Hepatocyte (in vitro differentiated cells): ENCODE results near the gene LEMD1. TPM values are rescaled to one million over a fixed set of nuclear protein-coding genes. Genes with fewer than 3 reads are reported as not detected.
A peak's percentile ranks its signal among the peaks of the same experiment; 100 is the strongest.

Experiments
- DNase-seq: peaks from one replicate; pipeline ENCODE4 v3.0.0-alpha.2; 2016; ENCODE audit warnings: low spot score
- H2AFZ ChIP-seq: fragments of 200-600 bp; sonication (generic); 2 replicates; pipeline ENCODE4 v1.6.0; 2016; ENCODE audit warnings: antibody characterized with exemption, mild to moderate bottlenecking
- H3K27ac ChIP-seq: fragments of 200-600 bp; sonication (generic); 2 replicates; pipeline ENCODE4 v1.5.1; 2016; ENCODE audit warnings: mild to moderate bottlenecking
- H3K27me3 ChIP-seq: fragments of 200-600 bp; sonication (generic); 2 replicates; pipeline ENCODE4 v1.6.1; 2016
- H3K36me3 ChIP-seq: fragments of 200-600 bp; sonication (generic); replicated peaks from 2 replicates; pipeline ENCODE4 v1.5.1; 2016; ENCODE audit warnings: low read depth; ENCODE audit not compliant: insufficient read depth
- H3K4me1 ChIP-seq: fragments of 200-600 bp; sonication (generic); 2 replicates; pipeline ENCODE4 v1.5.1; 2016; ENCODE audit warnings: mild to moderate bottlenecking, moderate library complexity; ENCODE audit not compliant: insufficient read depth
- H3K4me2 ChIP-seq: fragments of 200-600 bp; sonication (generic); 2 replicates; pipeline ENCODE4 v1.6.0; 2016
- H3K4me3 ChIP-seq: fragments of 200-600 bp; sonication (generic); 2 replicates; pipeline ENCODE4 v1.5.1; 2016; ENCODE audit warnings: mild to moderate bottlenecking
- H3K79me2 ChIP-seq: fragments of 200-600 bp; sonication (generic); 2 replicates; pipeline ENCODE4 v1.6.0; 2017; ENCODE audit warnings: mild to moderate bottlenecking
- H3K9me2 ChIP-seq: fragments of 200-600 bp; sonication (generic); replicated peaks from 2 replicates; pipeline ENCODE4 v1.6.0; 2017; ENCODE audit warnings: mild to moderate bottlenecking; ENCODE audit not compliant: insufficient read depth
- H3K9me3 ChIP-seq: fragments of 200-600 bp; sonication (generic); 2 replicates; pipeline ENCODE4 v1.5.1; 2016; ENCODE audit warnings: low read depth, mild to moderate bottlenecking
- H4K20me1 ChIP-seq: fragments of 200-600 bp; sonication (generic); 2 replicates; pipeline ENCODE4 v1.6.0; 2016; ENCODE audit warnings: mild to moderate bottlenecking; ENCODE audit not compliant: insufficient read depth, poor library complexity, severe bottlenecking
- EZH2 ChIP-seq: fragments of 200-600 bp; sonication (generic); IDR thresholded peaks from 2 replicates; pipeline ENCODE4 v1.6.1; 2016; ENCODE audit warnings: antibody characterized with exemption, mild to moderate bottlenecking, borderline replicate concordance
- EZH2phosphoT487 ChIP-seq: fragments of 200-600 bp; sonication (generic); IDR thresholded peaks from one replicate; pipeline ENCODE4 v1.6.1; 2018; ENCODE audit warnings: antibody characterized with exemption, mild to moderate bottlenecking, low read depth, moderate library complexity; ENCODE audit not compliant: unreplicated experiment, severe bottlenecking
- WGBS: methylation state at CpG from one replicate; pipeline ENCODE4 v1.1.6; 2016; ENCODE audit warnings: low lambda C conversion rate; ENCODE audit errors: missing lambda C conversion rate; 5-methylcytosine and 5-hydroxymethylcytosine counted together
- polyA plus RNA-seq: library from polyadenylated mRNA; unstranded; fragments of >200 nt; fragmentation: Nextera tagmentation; extraction: Ambion mirVana; gene quantifications from 2 replicates; pipeline ENCODE4 v1.2.1, GENCODE V29; 2016
- total RNA-seq: library from RNA; depleted of rRNA; stranded (reverse); fragments of >200 nt; gene quantifications from 2 replicates; pipeline ENCODE4 v1.2.3, GENCODE V29; 2014
- TF ChIP-seq, protein P1 (sequence below): fragments of 200-600 bp; sonication (generic); IDR thresholded peaks from 2 replicates; pipeline ENCODE4 v1.5.1; 2016; ENCODE audit warnings: antibody characterized with exemption, mild to moderate bottlenecking; ENCODE audit not compliant: poor library complexity

Gene LEMD1
- total and polyA plus RNA-seq, 2 experiments from 2014 or later = 0.35 to 2.4 TPM

DNA sequence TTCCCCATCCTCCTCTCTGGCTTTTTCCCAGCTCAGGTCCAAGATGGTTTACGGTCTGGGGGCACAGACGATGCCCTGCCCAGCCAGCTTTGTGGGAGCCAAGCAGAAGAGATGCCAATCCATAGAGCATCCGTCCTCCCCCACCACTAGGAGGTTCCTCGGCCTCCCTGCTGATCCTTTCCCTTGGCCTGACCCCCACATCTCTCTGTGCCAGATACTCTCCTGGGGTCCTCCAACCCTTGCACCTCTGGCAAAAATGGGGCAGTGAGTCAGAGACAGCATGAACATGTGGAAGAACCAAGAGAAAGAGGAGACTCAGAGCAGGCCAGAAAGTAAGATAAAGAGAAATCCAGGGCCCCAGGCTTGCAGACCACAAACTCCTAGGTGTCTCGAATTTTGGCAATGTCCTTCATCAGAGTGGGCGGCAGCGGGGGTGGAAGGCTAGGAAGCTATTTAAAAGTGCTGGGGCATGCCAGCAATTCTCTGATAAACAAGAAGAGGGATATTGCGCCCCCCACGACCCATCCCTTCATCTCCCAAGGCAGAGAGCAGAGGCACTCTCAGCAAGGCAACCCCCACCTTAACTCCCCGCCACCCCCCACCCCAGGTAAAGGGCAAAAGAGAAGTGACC, 22.6 kb upstream of the LEMD1 start:
- Histone ChIP-seq H3K9me3 (no peaks in the 10 kb centered on the region), H3K9me2 (no peaks in the 10 kb centered on the region), H3K79me2 (no peaks in the 10 kb centered on the region), H3K27me3 (no peaks in the 10 kb centered on the region), H3K4me2 (peak overlapping the region; percentile 41), H3K27ac (no peak overlapping the region), H3K4me3 (no peak overlapping the region), H3K4me1 (peaks cover 43% of the 10 kb centered on the region), H4K20me1 (no peaks in the 10 kb centered on the region), H2AFZ (no peak overlapping the region), H3K36me3 (no peaks in the 10 kb centered on the region)
- WGBS = 51% methylated on average over 10 of the region's 10 CpGs
- no peak for DNase-seq
- TF ChIP-seq EZH2phosphoT487 (no peak), EZH2 (no peak)
- TF ChIP-seq, protein P1, sequence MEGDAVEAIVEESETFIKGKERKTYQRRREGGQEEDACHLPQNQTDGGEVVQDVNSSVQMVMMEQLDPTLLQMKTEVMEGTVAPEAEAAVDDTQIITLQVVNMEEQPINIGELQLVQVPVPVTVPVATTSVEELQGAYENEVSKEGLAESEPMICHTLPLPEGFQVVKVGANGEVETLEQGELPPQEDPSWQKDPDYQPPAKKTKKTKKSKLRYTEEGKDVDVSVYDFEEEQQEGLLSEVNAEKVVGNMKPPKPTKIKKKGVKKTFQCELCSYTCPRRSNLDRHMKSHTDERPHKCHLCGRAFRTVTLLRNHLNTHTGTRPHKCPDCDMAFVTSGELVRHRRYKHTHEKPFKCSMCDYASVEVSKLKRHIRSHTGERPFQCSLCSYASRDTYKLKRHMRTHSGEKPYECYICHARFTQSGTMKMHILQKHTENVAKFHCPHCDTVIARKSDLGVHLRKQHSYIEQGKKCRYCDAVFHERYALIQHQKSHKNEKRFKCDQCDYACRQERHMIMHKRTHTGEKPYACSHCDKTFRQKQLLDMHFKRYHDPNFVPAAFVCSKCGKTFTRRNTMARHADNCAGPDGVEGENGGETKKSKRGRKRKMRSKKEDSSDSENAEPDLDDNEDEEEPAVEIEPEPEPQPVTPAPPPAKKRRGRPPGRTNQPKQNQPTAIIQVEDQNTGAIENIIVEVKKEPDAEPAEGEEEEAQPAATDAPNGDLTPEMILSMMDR = no peak

DNA sequence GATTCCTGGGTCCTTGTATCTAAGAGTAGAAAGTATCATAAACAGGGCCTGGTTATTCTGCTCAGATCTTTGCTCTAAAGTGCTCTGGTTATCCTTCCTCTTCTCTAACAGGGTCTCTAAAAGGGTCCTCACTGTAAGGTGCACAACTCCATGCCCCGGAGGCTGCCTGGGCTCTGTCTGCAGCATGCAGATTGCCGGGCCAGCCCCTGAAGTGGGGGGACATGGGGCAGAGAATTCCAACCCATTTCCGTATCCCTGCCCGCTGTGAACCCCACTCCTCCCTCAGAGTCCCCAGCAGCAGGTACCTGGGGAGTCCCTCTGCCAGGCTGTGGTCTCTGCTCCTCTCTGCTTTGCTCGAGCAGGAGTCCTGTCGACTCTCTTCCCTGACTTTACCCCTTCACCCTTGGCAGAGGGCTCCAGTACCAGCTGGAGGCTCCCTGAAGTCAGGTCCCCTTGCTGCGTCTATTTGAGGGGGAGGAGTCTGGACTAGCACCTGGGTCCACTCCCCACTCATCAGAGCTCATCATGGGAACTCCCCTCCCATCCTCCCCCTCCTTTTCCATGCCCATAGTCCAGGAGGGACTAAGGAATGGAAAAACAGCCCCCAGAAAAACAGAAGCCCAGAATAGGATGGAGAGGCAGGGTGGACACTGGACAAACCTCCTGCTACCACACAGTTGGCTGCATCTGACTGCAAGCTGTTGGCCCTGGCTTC, 21.9 kb upstream of the LEMD1 start:
- no peak for DNase-seq
- Histone ChIP-seq H3K4me1 (peaks cover 45% of the 10 kb centered on the region), H3K79me2 (no peaks in the 10 kb centered on the region), H4K20me1 (no peaks in the 10 kb centered on the region), H3K27me3 (no peaks in the 10 kb centered on the region), H3K36me3 (no peaks in the 10 kb centered on the region), H3K4me2 (no peak overlapping the region), H3K9me3 (no peaks in the 10 kb centered on the region), H2AFZ (no peak overlapping the region), H3K27ac (no peak overlapping the region), H3K4me3 (no peak overlapping the region), H3K9me2 (no peaks in the 10 kb centered on the region)
- 74% methylated on average over 7 of the region's 7 CpGs for WGBS
- TF ChIP-seq, protein P1 = no peak
- TF ChIP-seq EZH2 = no peak
- no peak for TF ChIP-seq EZH2phosphoT487

DNA sequence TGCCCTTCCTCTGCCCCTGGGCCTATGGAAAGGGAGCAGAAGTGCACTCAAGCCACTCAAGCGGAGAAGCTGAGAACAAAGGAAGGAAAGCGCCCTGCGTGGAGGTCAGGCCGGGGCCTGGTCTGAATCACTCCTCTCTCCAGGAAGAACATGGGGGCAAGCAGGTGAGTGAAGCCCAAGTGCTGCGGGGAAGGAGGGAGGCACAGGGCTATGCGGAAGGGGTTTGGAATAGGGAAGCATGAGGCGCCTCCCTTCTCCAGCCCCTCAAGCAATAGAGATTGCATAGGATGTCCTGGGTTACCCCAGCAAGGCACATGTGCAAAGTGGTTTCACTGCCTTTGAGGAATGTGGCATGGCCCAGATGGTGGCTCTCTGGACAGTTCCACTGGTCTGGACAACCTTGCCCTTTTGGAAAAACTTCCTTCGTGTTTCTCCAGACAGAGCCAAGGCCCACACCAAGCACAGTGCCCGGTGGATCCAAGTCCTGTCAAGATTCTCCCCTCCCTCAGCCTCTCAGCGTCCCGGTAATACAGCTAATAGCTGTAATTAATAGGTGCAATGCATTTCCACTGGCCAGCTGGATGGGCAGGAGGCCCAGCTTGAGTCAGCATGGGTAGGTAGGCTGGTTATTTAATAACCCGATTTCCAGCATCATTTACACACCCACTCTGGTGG, 20.3 kb upstream of the LEMD1 start:
- DNase-seq = no peak
- H3K79me2 ChIP-seq = no peaks in the 10 kb centered on the region
- H3K4me2 ChIP-seq = no peak overlapping the region
- H3K27ac ChIP-seq = peak overlapping the region; percentile 76
- H3K4me3 ChIP-seq = no peak overlapping the region
- no peaks in the 10 kb centered on the region for H3K9me3 ChIP-seq
- no peaks in the 10 kb centered on the region for H4K20me1 ChIP-seq
- H2AFZ ChIP-seq = no peak overlapping the region
- peaks cover 5% of the 10 kb centered on the region for H3K27me3 ChIP-seq
- no peaks in the 10 kb centered on the region for H3K36me3 ChIP-seq
- H3K4me1 ChIP-seq = peaks cover 41% of the 10 kb centered on the region
- TF ChIP-seq EZH2 = no peak
- TF ChIP-seq, protein P1 = no peak
- 79% methylated on average over 12 of the region's 12 CpGs for WGBS
- no peaks in the 10 kb centered on the region for H3K9me2 ChIP-seq
